GM12892 (cell line): ENCODE data around the gene TMPRSS7.

ENCODE experiments used
- POLR2A ChIP-seq: IDR thresholded peaks from 2 replicates; pipeline ENCODE4 v1.6.1; 2011; ENCODE audit warnings: low read depth, low read length, control low read depth
- POLR2AphosphoS5 ChIP-seq: IDR thresholded peaks from 2 replicates; pipeline ENCODE4 v1.6.1; 2011; ENCODE audit warnings: low read depth, low read length, control low read depth

DNA sequence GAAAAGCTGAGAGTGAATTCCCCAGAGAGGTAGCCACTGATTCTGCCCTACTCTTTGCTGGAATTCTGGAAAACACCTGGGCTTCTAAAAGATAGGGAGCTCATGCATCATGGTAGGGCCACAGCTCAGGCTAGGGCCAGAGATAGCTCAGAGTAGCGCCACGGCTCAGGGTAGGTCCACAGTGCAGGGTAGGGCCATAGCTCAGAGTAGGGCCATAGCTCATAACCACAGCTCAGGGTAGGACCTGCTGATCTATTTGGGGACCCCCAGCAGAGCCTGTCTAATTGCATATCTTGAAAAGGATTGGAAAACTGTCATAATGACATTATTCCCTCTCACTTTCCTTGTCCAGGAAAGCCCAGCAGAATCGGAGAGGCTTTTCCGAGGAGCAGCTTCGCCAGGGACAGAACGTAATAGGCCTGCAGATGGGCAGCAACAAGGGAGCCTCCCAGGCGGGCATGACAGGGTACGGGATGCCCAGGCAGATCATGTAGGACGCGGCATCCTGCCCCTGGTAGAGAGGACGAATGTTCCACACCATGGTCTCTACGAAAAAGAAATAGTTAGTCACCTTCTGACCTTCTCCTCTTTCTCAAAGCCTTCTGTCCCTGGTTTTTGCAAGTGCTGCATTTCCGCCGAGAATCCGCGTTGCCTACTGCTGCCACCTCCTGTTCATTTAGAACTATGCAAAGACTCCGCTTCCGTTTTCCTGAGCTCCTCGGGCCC is 21.3 kb upstream of the TMPRSS7 start:
- TF ChIP-seq POLR2A (no peak), POLR2AphosphoS5 (no peak)
